Dendritic cell treated with granulocyte-macrophage colony-stimulating factor and Interleukin-4, amounts not matched to agents 40 ng/mL and 50 ng/mL, for 4 days (primary cell): ENCODE results near the gene PNMA8B.
"Not testable (repeated sequence)": the region's sequence is repeated elsewhere in the genome, so short reads cannot be mapped to it uniquely, and the experiment has no call there.

Experiments
- H3K27ac Mint-ChIP-seq: one replicate; pipeline ENCODE4 v1.8.0; 2022; ENCODE audit warnings: mild to moderate bottlenecking, mixed read lengths
- H3K27me3 Mint-ChIP-seq: one replicate; pipeline ENCODE4 v1.8.0; 2022; ENCODE audit warnings: mild to moderate bottlenecking, mixed read lengths
- H3K36me3 Mint-ChIP-seq: one replicate; pipeline ENCODE4 v1.8.0; 2022; ENCODE audit warnings: low read depth, mixed read lengths
- H3K4me1 Mint-ChIP-seq: one replicate; pipeline ENCODE4 v1.8.0; 2022; ENCODE audit warnings: low read depth, mixed read lengths
- H3K4me3 Mint-ChIP-seq: one replicate; pipeline ENCODE4 v1.8.0; 2022; ENCODE audit warnings: mild to moderate bottlenecking, moderate library complexity, mixed read lengths
- H3K9me3 Mint-ChIP-seq: one replicate; pipeline ENCODE4 v1.8.0; 2022; ENCODE audit warnings: mixed read lengths
- intact Hi-C: fragments of 100-400 bp; cut with micrococcal nuclease; formaldehyde crosslinking; loops from one replicate; pipeline ENCODE4 v1.15.0; 2022

The PNMA8B gene, protein sequence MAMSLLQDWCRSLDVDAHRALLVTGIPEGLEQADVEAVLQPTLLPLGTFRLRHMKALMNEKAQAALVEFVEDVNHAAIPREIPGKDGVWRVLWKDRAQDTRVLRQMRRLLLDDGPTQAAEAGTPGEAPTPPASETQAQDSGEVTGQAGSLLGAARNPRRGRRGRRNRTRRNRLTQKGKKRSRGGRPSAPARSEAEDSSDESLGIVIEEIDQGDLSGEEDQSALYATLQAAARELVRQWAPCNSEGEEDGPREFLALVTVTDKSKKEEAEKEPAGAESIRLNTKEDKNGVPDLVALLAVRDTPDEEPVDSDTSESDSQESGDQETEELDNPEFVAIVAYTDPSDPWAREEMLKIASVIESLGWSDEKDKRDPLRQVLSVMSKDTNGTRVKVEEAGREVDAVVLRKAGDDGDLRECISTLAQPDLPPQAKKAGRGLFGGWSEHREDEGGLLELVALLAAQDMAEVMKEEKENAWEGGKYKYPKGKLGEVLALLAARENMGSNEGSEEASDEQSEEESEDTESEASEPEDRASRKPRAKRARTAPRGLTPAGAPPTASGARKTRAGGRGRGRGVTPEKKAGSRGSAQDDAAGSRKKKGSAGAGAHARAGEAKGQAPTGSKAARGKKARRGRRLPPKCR

DNA sequence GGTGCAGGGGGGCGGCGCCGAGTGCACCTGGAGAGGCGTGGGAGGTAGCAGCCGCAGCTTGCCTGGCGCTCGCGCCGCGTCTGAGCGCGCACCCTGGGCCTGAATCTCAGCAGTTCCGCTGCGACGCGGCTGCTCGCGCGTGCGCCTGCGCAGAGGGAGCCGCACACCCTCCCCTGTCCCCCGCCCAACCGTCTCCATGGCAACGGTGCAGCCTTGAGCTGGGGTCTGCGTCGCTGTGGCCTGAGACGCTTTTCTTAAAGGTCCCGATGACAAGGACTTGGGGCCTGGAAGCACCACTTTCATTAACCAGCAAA, at the start of gene PNMA8B:
Gene PNMA8B (minus strand): TSS at position 82 of the 314 bp plus-strand sequence. CDS start 402 bp downstream, outside the sequence.
- H3K27ac Mint-ChIP-seq: no peak within 1 kb of the TSS
- intact Hi-C loops: no loop called here
- peaks cover 87% of the 10 kb centered on the region for H3K27me3 Mint-ChIP-seq
- no peaks in the 10 kb centered on the region for H3K36me3 Mint-ChIP-seq
- H3K4me1 Mint-ChIP-seq: peaks cover 45% of the 10 kb centered on the region
- no peak within 1 kb of the TSS for H3K4me3 Mint-ChIP-seq
- H3K9me3 Mint-ChIP-seq: no peaks in the 10 kb centered on the region

DNA sequence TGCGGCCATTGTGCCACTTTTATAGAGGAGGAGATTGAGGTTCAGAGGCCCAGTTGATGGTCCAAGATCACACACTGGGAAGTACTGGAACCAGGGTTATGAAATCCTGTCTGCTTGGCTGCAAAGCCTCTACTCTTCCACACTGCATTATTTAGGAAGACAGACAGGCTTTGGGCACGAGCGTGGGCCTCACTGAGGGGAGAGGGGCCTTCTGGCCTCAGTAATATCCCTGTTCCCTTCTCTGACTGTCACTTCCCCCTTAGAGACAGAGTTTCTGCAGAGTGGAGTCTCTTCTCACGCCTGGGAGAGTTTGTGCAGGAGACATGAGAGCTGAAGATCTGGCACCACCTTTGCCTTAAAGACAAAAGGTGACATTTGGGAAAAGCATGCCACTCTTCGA, 49.0 kb upstream of the PNMA8B start:
- H3K36me3 Mint-ChIP-seq: no peaks in the 10 kb centered on the region
- peaks cover 35% of the 10 kb centered on the region for H3K4me1 Mint-ChIP-seq
- no peaks in the 10 kb centered on the region for H3K27me3 Mint-ChIP-seq
- no peaks in the 10 kb centered on the region for H3K9me3 Mint-ChIP-seq
- intact Hi-C loops: no loop called here
- no peak overlapping the region for H3K4me3 Mint-ChIP-seq
- peak overlapping the region; percentile 75 for H3K27ac Mint-ChIP-seq

DNA sequence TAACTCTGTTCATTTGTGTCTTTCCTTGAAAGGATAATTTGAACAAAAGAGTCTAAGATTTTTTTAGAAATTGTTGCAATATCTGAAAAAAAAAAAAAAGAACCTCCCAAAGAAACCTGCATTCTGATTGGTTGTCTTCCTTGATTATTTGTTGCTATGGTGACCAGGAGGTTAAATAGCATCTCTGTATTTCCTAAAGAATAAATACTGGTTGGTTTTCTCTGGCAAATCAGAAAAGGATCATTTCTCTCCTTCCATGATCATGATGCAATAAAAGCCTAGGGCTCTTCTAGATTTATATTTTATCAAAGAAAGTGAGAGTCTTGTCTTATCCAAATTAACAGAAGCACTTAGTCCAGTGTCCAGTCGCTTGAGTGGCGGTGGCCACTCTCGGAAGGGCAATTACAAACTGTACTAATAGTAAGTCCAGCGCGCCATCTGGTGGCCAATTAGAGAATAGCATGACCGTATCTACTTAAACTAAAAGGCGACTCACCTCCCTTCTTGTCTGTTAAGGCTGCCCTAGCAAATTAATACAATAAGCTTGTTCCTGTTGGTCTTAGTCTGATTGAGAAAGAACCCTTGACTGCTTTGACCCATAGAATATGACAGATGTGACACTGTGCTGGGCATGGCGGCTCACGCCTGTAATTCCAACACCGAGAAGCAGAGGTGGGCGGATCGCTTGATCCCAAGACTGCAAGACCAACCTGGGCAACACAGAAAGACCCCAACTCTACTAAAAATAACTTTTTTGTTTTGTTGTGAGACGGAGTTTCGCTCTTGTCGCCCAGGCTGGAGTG, 47.0 kb upstream of the PNMA8B start:
- Mint-ChIP-seq H3K4me3 (no peak overlapping the region), H3K27ac (no peak overlapping the region), H3K9me3 (no peaks in the 10 kb centered on the region), H3K27me3 (peaks cover 1% of the 10 kb centered on the region), H3K4me1 (peaks cover 30% of the 10 kb centered on the region), H3K36me3 (no peaks in the 10 kb centered on the region)
- intact Hi-C loops: loop anchor here (1.0 kb wide), 2 partner anchors 12 to 27 kb away; no protein-coding TSS in a partner anchor

DNA sequence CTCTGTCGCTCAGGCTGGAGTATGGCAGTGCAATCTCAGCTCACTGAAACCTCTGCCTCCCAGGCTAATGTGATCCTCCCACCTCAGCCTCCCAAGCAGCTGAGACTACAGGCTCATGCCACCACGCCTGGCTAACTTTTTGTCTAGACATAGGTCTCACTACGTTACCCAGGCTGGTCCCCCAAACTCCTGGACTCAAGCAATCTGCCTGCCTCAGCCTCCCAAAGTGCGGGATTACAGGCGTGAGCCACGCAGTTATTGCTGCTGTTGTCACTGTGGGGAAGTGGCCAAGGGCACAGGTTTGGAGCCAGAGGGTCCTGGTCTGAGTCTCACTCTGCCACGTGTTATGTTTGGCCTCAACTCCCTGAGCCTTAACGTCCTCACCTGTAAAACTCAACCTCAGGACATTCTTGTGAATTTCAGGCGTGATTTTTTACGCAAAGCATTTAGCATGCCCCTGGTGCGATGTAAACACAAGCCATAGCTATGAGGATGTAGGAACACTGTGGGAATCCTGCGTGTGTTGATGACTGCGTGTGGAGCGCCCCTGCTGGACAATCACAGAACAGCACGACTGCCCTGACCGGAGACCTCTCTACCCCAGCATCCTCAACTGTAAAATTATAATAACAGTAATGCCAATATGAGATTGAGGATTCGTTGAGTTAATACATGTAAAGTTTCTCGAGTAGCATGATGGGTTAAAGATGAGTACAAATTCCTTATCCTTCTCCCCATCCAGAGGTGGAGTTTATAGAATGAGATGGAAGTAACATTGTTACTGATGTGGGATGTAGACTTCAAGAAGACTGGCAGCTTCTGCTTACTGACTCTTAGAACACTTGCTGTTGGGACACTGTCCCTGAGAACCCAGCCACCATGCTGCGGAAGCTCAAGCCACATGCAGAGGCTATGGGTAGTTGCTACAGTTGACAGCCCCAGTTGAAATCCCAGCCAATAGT, 41.8 kb upstream of the PNMA8B start:
- peaks cover 38% of the 10 kb centered on the region for H3K4me1 Mint-ChIP-seq
- no peak overlapping the region for H3K27ac Mint-ChIP-seq
- H3K9me3 Mint-ChIP-seq: no peaks in the 10 kb centered on the region
- no peak overlapping the region for H3K4me3 Mint-ChIP-seq
- no peaks in the 10 kb centered on the region for H3K36me3 Mint-ChIP-seq
- intact Hi-C loops: no loop called here
- peaks cover 14% of the 10 kb centered on the region for H3K27me3 Mint-ChIP-seq

DNA sequence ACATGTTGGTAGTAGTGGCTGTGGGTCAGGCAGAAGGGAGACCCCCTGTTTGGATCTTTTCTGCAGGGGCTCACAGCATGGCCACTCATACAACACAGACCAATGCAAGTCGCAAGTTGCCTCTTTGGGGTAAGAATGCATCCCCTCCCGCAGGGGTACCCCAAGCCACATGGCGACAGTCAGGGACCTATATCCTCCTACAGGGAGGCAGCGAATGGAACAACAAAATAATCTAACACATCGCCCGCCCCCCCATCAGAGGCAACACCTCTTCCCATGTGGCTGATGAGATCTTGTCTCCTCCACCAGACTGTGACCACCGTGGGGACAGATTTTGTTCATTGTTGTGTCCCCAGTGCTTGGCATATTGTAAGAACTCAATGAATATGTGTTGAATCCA, 40.7 kb upstream of the PNMA8B start:
- Mint-ChIP-seq H3K36me3 (no peaks in the 10 kb centered on the region), H3K9me3 (no peaks in the 10 kb centered on the region), H3K27ac (no peak overlapping the region), H3K27me3 (peaks cover 14% of the 10 kb centered on the region), H3K4me3 (no peak overlapping the region), H3K4me1 (peaks cover 47% of the 10 kb centered on the region)
- intact Hi-C loops: no loop called here

DNA sequence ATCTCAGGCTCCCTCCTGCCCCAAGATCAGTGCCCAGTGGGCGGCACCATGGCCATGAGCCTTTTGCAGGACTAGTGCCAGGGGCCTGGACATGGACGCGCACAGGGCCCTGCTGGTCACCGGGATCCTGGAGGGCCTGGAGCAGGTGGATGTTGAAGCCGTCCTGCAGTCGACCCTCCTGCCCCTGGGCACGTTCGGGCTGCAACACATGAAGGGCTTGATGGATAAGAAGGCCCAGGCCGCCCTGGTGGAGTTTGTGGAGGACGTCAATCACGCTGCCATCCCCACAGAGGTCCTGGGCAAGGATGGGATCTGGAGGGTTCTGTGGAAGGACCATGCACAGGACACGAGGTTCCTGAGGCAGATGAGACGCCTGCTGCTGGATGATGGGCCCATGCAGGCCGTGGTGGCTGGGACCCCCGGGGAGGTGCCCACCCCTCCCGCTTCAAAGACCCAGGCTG, 38.0 kb upstream of the PNMA8B start:
- no peaks in the 10 kb centered on the region for H3K36me3 Mint-ChIP-seq
- peaks cover 17% of the 10 kb centered on the region for H3K27me3 Mint-ChIP-seq
- intact Hi-C loops: no loop called here
- no peak overlapping the region for H3K4me3 Mint-ChIP-seq
- no peaks in the 10 kb centered on the region for H3K9me3 Mint-ChIP-seq
- peaks cover 60% of the 10 kb centered on the region for H3K4me1 Mint-ChIP-seq
- H3K27ac Mint-ChIP-seq: peak overlapping the region; percentile 29

DNA sequence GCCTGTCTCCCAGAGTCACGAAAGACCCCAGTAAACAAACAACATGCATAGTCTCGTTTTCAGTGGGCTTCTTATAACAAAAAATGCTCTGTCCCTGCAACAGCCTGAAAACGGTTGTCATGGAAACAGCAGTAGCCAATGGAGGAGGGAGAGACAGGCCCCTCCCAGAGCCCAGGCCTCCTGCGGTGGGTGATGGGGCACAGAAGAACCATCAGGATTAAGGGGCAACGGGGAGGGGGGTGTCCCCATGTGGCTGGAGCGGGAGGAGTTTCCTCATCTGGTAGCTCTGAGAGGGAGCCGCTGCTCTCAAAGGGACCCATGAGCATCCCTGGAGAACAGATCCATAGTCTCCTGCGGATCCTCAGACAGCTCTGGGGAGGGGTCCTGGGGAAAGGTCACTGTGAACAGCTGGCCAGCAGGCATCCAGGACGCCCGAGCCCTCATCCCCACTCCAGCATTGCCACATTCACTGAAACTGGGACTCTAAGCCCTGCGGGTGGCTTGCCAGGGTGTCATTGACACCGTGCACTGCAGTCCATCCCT, 37.5 kb upstream of the PNMA8B start:
- no peak overlapping the region for H3K4me3 Mint-ChIP-seq
- intact Hi-C loops: no loop called here
- H3K27me3 Mint-ChIP-seq: peaks cover 22% of the 10 kb centered on the region
- H3K36me3 Mint-ChIP-seq: no peaks in the 10 kb centered on the region
- no peaks in the 10 kb centered on the region for H3K9me3 Mint-ChIP-seq
- peaks cover 64% of the 10 kb centered on the region for H3K4me1 Mint-ChIP-seq
- peak overlapping the region; percentile 29 for H3K27ac Mint-ChIP-seq

DNA sequence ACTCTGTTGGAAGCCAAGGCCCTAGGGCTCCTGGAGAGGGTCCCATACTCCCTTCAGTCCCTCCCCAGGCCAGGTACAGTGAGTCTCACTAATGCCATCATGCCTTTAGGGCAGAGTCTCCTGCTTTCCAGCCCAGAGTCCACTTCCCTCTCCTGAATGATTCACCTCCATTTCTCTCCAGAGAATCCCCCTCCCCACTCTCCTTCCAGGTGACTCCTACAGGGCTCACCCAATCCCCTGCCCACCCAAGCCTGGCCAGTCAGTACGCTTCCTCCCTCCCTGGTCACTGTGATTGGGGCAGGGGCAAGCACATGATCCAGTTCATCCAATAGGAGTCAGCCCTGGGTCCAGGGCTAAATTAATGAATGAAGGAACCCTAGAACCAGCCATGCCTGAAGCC, 35.0 kb upstream of the PNMA8B start:
- intact Hi-C loops: loop anchor here (1.0 kb wide), 1 partner anchor 12 kb away; no protein-coding TSS in a partner anchor
- peak overlapping the region; percentile 93 for H3K27ac Mint-ChIP-seq
- H3K36me3 Mint-ChIP-seq: no peaks in the 10 kb centered on the region
- peaks cover 23% of the 10 kb centered on the region for H3K27me3 Mint-ChIP-seq
- H3K4me1 Mint-ChIP-seq: peaks cover 58% of the 10 kb centered on the region
- no peaks in the 10 kb centered on the region for H3K9me3 Mint-ChIP-seq
- H3K4me3 Mint-ChIP-seq: no peak overlapping the region

DNA sequence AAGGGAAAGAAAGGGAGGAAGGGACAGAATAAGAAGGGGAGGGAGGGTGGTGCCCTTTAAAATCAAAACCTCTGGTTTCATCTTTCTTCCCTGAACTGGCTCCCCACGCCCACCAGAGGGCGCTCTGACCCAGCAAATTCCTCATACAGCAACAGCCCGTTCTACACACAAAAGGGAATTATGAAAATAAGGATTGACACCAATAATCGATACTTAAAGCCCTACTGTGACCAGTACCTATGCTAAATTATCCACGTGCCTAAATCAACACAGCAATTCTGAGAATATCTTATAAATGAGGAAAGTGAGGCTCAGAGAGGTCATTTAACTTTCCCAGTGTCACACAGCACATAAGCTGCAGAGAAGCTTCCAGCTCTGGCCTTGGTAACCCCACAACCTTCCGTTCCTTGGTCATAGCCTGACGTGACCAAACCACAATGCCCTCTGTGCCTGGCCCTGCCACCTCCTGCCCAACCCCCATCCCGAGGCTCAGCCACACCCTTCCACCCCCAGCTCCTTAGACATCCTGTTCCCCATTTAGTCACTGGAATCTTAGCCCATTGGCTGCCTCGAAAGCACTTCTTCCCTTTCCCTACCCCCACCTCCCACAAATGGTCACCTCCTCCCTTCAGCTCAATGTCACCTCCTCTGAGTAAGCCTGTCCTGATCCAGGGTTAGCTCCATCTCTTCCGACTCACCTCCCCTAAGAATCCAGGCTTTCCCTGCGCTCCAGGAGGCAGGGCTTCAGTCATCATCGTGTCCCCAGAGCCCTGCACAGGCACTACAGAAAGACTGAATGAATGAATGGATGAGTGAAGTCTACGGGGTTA, 34.2 kb upstream of the PNMA8B start:
- H3K27me3 Mint-ChIP-seq: peaks cover 25% of the 10 kb centered on the region
- intact Hi-C loops: loop anchor here (1.0 to 5.0 kb wide), 3 partner anchors 12 to 132 kb away; partner anchors contain the start of gene DACT3
- peaks cover 58% of the 10 kb centered on the region for H3K4me1 Mint-ChIP-seq
- peak overlapping the region; percentile 93 for H3K27ac Mint-ChIP-seq
- H3K9me3 Mint-ChIP-seq: no peaks in the 10 kb centered on the region
- peak overlapping the region; percentile 30 for H3K4me3 Mint-ChIP-seq
- H3K36me3 Mint-ChIP-seq: no peaks in the 10 kb centered on the region

DNA sequence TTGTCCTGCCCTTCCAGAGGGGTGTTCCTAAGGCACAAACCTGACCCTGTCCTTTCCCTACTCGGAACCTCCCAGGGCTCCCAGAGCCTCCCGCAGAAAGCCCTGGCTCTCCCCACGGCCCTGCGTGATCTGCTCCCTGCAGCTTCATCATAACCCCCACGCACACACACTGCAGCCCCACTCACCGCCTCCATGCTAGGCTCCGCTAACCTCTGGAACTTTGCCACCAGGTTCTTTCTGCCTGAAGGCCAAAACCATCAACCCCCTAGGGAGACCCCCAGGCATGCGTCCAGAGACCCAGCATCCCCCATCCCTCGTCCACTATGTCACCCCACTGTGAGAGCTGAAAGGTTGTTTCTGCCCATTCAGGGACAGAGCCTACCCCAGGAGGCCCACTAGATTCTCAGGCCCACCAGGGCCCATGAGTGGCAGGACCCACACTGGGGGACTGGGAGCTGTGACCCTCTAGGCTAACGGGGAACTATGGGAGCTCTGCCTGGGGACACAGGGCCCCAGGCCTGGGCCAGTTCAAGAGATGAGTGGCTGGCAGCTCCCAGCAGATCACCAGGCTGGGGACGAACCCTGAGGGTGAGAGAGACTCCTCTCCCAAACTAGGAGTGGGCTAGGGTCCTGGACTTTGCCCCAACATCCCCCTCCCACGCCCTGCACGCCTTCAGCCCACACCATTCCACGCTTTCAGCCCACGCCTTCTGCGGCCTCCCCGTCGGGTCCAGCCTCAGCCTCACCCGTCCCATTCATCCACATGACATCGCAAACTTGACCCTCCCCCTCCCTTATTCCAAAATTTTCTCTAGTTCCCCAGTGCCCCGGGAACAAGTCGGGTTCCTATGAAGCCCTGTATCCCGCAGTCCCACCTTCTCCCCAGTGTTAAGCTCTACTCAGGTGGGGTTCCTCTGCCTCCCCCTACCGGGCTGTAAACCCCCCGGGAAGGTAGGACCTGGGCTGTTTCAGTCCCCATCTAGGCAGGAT, 33.2 kb upstream of the PNMA8B start:
- H3K27me3 Mint-ChIP-seq: peaks cover 24% of the 10 kb centered on the region
- intact Hi-C loops: loop anchor here (1.0 to 5.0 kb wide), 2 partner anchors 39 to 133 kb away; partner anchors contain the start of gene DACT3
- H3K36me3 Mint-ChIP-seq: no peaks in the 10 kb centered on the region
- H3K4me1 Mint-ChIP-seq: peaks cover 53% of the 10 kb centered on the region
- H3K9me3 Mint-ChIP-seq: no peaks in the 10 kb centered on the region
- no peak overlapping the region for H3K4me3 Mint-ChIP-seq
- peak overlapping the region; percentile 93 for H3K27ac Mint-ChIP-seq

DNA sequence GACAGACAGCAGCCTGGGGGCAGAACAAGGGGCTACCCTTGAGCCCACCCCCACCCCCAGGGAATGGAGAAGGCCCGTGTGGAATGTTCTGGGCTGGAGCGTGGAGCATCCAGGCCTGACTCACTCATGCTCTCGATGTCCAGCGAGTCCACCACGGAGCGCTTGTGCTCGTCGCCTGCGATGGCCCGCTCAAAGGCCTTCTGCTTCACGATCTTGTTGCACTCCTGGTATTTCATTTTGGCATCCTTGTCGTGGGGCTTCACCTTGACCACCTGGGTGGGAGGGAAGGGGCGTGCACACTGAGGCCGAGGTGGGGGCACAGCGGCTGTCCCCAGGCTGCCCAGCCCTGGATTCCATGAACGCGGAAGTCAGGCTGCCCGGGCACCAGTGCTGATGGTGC, 31.1 kb upstream of the PNMA8B start:
- not testable (repeated sequence) for H3K4me3 Mint-ChIP-seq, H3K36me3 Mint-ChIP-seq, H3K27ac Mint-ChIP-seq, H3K9me3 Mint-ChIP-seq
- H3K4me1 Mint-ChIP-seq: peaks cover 58% of the 10 kb centered on the region
- H3K27me3 Mint-ChIP-seq: peaks cover 25% of the 10 kb centered on the region
- intact Hi-C loops: loop anchor here (5.0 kb wide), 1 partner anchor 136 kb away; the partner anchor contains the start of gene DACT3
